Natural killer cell (primary cell): ENCODE measurements around the gene SLFN12L. TPM values are rescaled to one million over a fixed set of nuclear protein-coding genes. Genes with fewer than 3 reads are reported as not detected.

ENCODE experiments used
- ATAC-seq, 3 donors: fragments of 150-1000 bp in 2 of 3; fragments of 200-7000 bp in 1 of 3; cut with Tn5 transposase; 1 replicate in 1 of 3; 2 replicates in 2 of 3; pipeline ENCODE4 v1.10.0; 2021; ENCODE audit warnings: mild to moderate bottlenecking in 2 of 3, moderate library complexity in 2 of 3
- DNase-seq, 2 donors: peaks; one replicate each; pipeline versions ENCODE4 v3.0.0 to v3.0.0-alpha.2; 2013 to 2021; ENCODE audit warnings: mixed read lengths in 1 of 2
- H3K27ac ChIP-seq: one replicate; pipeline ENCODE4 v1.5.1; 2013; ENCODE audit warnings: mild to moderate bottlenecking, low read length
- H3K27me3 ChIP-seq: one replicate; pipeline ENCODE4 v1.6.1; 2013; ENCODE audit warnings: low read length; ENCODE audit not compliant: control insufficient read depth, insufficient read depth
- H3K36me3 ChIP-seq: one replicate; pipeline ENCODE4 v1.6.1; 2013; ENCODE audit warnings: low read length; ENCODE audit not compliant: control insufficient read depth, insufficient read depth
- H3K4me1 ChIP-seq: one replicate; pipeline ENCODE4 v1.6.1; 2013; ENCODE audit warnings: low read length; ENCODE audit not compliant: control insufficient read depth, insufficient read depth
- H3K4me3 ChIP-seq: one replicate; pipeline ENCODE4 v1.5.1; 2013; ENCODE audit warnings: low read length
- H3K9me3 ChIP-seq: one replicate; pipeline ENCODE4 v1.6.1; 2013; ENCODE audit warnings: low read length; ENCODE audit not compliant: control insufficient read depth, insufficient read depth
- H3K27ac Mint-ChIP-seq, 2 donors: one replicate each; pipeline ENCODE4 v1.8.0; 2022; ENCODE audit warnings: mild to moderate bottlenecking in 2 of 2, mixed read lengths in 2 of 2, moderate library complexity in 1 of 2
- H3K27me3 Mint-ChIP-seq, 2 donors: one replicate each; pipeline ENCODE4 v1.8.0; 2022; ENCODE audit warnings: low read depth in 2 of 2, mixed read lengths in 2 of 2
- H3K36me3 Mint-ChIP-seq: one replicate; pipeline ENCODE4 v1.8.0; 2022; ENCODE audit warnings: mixed read lengths
- H3K4me1 Mint-ChIP-seq, 2 donors: one replicate each; pipeline ENCODE4 v1.8.0; 2022; ENCODE audit warnings: mixed read lengths in 2 of 2
- H3K4me3 Mint-ChIP-seq: one replicate; pipeline ENCODE4 v1.8.0; 2022; ENCODE audit warnings: mild to moderate bottlenecking, moderate library complexity, mixed read lengths
- H3K9me3 Mint-ChIP-seq, 2 donors: one replicate each; pipeline ENCODE4 v1.8.0; 2022; ENCODE audit warnings: mixed read lengths in 2 of 2
- CTCF ChIP-seq: fragments of 200-600 bp; IDR thresholded peaks from one replicate; pipeline ENCODE4 v1.8.0; 2022; ENCODE audit warnings: antibody characterized with exemption
- WGBS: methylation state at CpG from one replicate; pipeline ENCODE4 v1.1.7; 2013; ENCODE audit warnings: missing lambda C conversion rate; ENCODE audit not compliant: insufficient coverage; 5-methylcytosine and 5-hydroxymethylcytosine counted together
- intact Hi-C: fragments of 100-400 bp; cut with micrococcal nuclease; formaldehyde crosslinking; loops from one replicate; pipeline ENCODE4 v1.14.2; 2022
- total RNA-seq, 4 donors: library from RNA; stranded (reverse); fragments of 120-200 nt in 1 of 4; gene quantifications; one replicate each; pipeline versions ENCODE4 v1.2.3 to v1.2.4, GENCODE V29; 2013 to 2022

Gene SLFN12L
- total RNA-seq, 3 donors from 2014 or later (not counting 1 experiment from before 2014, with no cell fraction given): 126 to 174 (median 130) TPM

GRCh38 chr17:35554668-35555067 lies 17.2 kb upstream of the SLFN12L start:
- DNase-seq: no peak
- H3K9me3 Mint-ChIP-seq: no peaks in the 10 kb centered on the region
- peaks cover 7 to 15% of the 10 kb centered on the region in 2 donors for H3K27me3 Mint-ChIP-seq
- no peaks in the 10 kb centered on the region for H3K4me1 Mint-ChIP-seq
- no peaks in the 10 kb centered on the region for H3K36me3 Mint-ChIP-seq
- Histone ChIP-seq H3K27me3 (no peaks in the 10 kb centered on the region), H3K27ac (no peak overlapping the region), H3K9me3 (no peaks in the 10 kb centered on the region), H3K4me1 (no peaks in the 10 kb centered on the region), H3K4me3 (no peak overlapping the region), H3K36me3 (no peaks in the 10 kb centered on the region)
- intact Hi-C loops: no loop called here
- no peak overlapping the region for H3K4me3 Mint-ChIP-seq
- TF ChIP-seq CTCF: no peak
- no peak for ATAC-seq
- H3K27ac Mint-ChIP-seq: no peak overlapping the region
- 70% methylated on average over 5 of the region's 5 CpGs for WGBS

GRCh38 chr17:35553310-35553709 lies 15.8 kb upstream of the SLFN12L start:
- H3K9me3 Mint-ChIP-seq: no peaks in the 10 kb centered on the region
- TF ChIP-seq CTCF: no peak
- H3K9me3 ChIP-seq: no peaks in the 10 kb centered on the region
- H3K4me3 Mint-ChIP-seq: no peak overlapping the region
- no peaks in the 10 kb centered on the region for H3K36me3 Mint-ChIP-seq
- H3K27me3 ChIP-seq: no peaks in the 10 kb centered on the region
- ATAC-seq (no peak), DNase-seq (no peak)
- H3K4me1 ChIP-seq: no peaks in the 10 kb centered on the region
- no peak overlapping the region for H3K27ac Mint-ChIP-seq
- no peak overlapping the region for H3K27ac ChIP-seq
- WGBS: 92% methylated on average over 4 of the region's 4 CpGs
- no peaks in the 10 kb centered on the region for H3K36me3 ChIP-seq
- H3K4me1 Mint-ChIP-seq: no peaks in the 10 kb centered on the region
- H3K4me3 ChIP-seq: no peak overlapping the region
- peaks cover under 1 to 2% of the 10 kb centered on the region in 2 donors for H3K27me3 Mint-ChIP-seq
- intact Hi-C loops: no loop called here

DNA sequence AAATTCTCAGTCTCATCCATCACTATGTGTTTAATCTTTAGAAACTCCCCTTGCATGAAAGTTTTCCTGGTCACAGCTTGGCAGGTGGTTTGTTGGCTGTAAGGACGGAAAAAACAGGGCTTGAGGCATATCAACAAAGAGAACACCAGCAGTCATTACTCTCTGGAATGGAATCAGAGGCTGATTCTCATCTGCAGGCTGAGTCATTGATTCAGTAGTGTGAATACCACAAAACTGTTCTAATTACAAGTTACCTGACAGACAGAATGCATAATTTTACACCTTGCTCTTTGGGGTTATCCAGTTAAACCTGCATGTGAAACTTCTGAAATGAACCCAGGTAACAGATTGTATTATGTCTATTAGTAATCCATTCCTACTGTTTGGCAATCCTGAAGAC lies 11.5 kb upstream of the SLFN12L start:
- Mint-ChIP-seq H3K4me3 (no peak overlapping the region), H3K27ac (no peak overlapping the region), H3K4me1 (no peaks in the 10 kb centered on the region), H3K9me3 (no peaks in the 10 kb centered on the region), H3K36me3 (no peaks in the 10 kb centered on the region), H3K27me3 (no peaks in the 10 kb centered on the region)
- Histone ChIP-seq H3K4me1 (no peaks in the 10 kb centered on the region), H3K36me3 (no peaks in the 10 kb centered on the region), H3K9me3 (no peaks in the 10 kb centered on the region), H3K27ac (no peak overlapping the region), H3K4me3 (no peak overlapping the region), H3K27me3 (no peaks in the 10 kb centered on the region)
- intact Hi-C loops: no loop called here
- WGBS: 100% methylated on average over 1 of the region's 1 CpG
- DNase-seq (no peak), ATAC-seq (no peak)
- no peak for TF ChIP-seq CTCF

DNA sequence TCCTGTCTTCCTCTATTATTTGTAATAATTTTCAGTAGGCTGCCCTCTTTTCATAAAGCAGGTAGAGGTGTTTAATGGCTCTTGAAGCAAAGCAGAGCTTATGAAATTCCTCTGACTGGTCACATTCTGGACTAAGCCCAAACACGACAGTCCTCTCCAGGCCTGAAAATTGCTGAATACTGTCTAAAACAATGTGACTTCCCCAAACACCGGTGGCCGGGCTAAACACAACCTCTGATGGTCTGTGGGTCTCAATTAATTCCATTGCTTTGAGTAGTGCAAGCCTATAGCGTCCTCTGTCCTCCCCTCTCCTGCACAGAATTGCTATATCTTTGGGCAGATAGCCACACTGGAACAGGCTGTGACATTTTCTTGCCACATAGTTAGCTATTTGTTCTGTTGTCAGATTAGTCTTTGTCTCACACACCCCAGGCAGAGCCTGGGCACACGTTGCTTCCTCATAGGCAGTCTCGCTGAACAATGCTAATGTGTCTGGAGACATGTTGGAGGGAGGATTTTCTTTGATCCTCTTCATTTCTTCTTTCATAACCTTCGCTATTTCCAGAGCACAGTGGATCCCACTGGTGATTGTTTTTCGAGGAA lies 10.8 kb upstream of the SLFN12L start:
- WGBS: 93% methylated on average over 7 of the region's 8 CpGs
- H3K4me3 ChIP-seq: no peak overlapping the region
- no peak for DNase-seq
- intact Hi-C loops: no loop called here
- H3K4me3 Mint-ChIP-seq: no peak overlapping the region
- H3K27ac Mint-ChIP-seq: no peak overlapping the region
- no peaks in the 10 kb centered on the region for H3K9me3 ChIP-seq
- no peaks in the 10 kb centered on the region for H3K4me1 Mint-ChIP-seq
- no peaks in the 10 kb centered on the region for H3K36me3 Mint-ChIP-seq
- ATAC-seq: no peak
- no peaks in the 10 kb centered on the region for H3K27me3 Mint-ChIP-seq
- no peak overlapping the region for H3K27ac ChIP-seq
- H3K36me3 ChIP-seq: no peaks in the 10 kb centered on the region
- no peak for TF ChIP-seq CTCF
- no peaks in the 10 kb centered on the region for H3K9me3 Mint-ChIP-seq
- H3K4me1 ChIP-seq: no peaks in the 10 kb centered on the region
- H3K27me3 ChIP-seq: no peaks in the 10 kb centered on the region
